Brain microvascular endothelial cell (primary cell): ENCODE results near the gene ATE1.

ENCODE experiments used
- DNase-seq: peaks from one replicate; pipeline ENCODE4 v3.0.0-alpha.2; 2020
- H3K27ac ChIP-seq: fragments of 250-450 bp; sonication (Bioruptor Pico); 2 replicates; pipeline ENCODE4 v1.5.1; 2020; ENCODE audit warnings: mild to moderate bottlenecking, moderate library complexity
- H3K27me3 ChIP-seq: fragments of 250-450 bp; sonication (Bioruptor Pico); replicated peaks from 2 replicates; pipeline ENCODE4 v1.5.1; 2020; ENCODE audit warnings: mild to moderate bottlenecking
- H3K36me3 ChIP-seq: fragments of 250-450 bp; sonication (Bioruptor Pico); replicated peaks from 2 replicates; pipeline ENCODE4 v1.5.1; 2020; ENCODE audit warnings: mild to moderate bottlenecking
- H3K4me3 ChIP-seq: 2 replicates; pipeline ENCODE4 v1.5.1; 2011; ENCODE audit warnings: low read depth, mild to moderate bottlenecking, control low read depth, low read length, moderate library complexity
- CTCF ChIP-seq: IDR thresholded peaks from 2 replicates; pipeline ENCODE4 v1.5.1; 2011; ENCODE audit warnings: low read depth, mild to moderate bottlenecking, moderate library complexity, low read length, control low read depth, inconsistent platforms; ENCODE audit errors: missing control alignments
- in situ Hi-C: cut with HindIII; loops from 2 replicates; pipeline ENCODE4 v1.10.0; 2017; ENCODE audit warnings: low sequenced_read_pairs, low pct_ligation_motif_present

ATE1 gene

DNA sequence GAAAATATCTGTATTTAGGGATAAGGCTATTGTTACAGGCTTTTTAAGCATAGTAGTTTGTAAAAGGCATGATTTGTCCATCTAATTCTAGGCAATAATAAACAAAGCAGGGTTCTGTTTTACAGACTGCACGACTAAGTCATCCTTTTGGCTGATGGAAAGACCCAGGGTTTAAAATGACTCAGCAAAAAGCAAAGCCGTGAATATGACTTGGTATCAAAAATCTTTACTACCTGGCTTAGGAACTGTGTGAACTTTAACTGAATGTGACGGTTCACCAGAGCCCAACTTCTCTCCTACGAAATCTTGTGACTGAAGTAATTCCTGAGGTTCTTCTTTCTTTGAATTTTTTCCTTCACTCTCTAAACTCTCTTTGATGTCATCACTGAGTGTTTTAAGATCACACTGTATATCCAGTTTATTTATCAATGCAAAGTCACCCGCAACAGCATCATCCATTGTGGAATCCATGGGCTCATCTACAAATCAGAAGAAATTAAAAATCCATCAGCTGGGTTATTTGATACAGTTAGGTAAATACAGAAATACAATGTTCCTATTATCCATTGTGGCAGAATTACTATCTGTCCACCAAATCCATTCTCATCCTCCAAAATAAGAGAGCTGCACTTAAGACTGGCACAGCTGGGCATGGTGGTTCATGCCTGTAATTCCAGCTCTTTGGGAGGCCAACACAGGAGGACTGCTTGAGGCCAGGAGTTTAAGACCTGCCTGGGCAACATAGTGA lies 17.0 kb downstream of the ATE1 start:
- TF ChIP-seq CTCF: no peak

GRCh38 chr10:121904888-121905287 lies 22.9 kb downstream of the ATE1 start:
- DNase-seq: no peak
- no peak overlapping the region for H3K27ac ChIP-seq
- in situ Hi-C loops: no loop called here
- no peaks in the 10 kb centered on the region for H3K36me3 ChIP-seq
- TF ChIP-seq CTCF: no peak
- H3K27me3 ChIP-seq: no peaks in the 10 kb centered on the region
- H3K4me3 ChIP-seq: no peak overlapping the region

More for the DNA sequence above, 17.0 kb downstream of the ATE1 start:
- DNase-seq: no peak
- peaks cover 9% of the 10 kb centered on the region for H3K36me3 ChIP-seq
- in situ Hi-C loops: no loop called here
- peak overlapping the region; percentile 39 for H3K27ac ChIP-seq
- no peak overlapping the region for H3K4me3 ChIP-seq
- no peaks in the 10 kb centered on the region for H3K27me3 ChIP-seq

DNA sequence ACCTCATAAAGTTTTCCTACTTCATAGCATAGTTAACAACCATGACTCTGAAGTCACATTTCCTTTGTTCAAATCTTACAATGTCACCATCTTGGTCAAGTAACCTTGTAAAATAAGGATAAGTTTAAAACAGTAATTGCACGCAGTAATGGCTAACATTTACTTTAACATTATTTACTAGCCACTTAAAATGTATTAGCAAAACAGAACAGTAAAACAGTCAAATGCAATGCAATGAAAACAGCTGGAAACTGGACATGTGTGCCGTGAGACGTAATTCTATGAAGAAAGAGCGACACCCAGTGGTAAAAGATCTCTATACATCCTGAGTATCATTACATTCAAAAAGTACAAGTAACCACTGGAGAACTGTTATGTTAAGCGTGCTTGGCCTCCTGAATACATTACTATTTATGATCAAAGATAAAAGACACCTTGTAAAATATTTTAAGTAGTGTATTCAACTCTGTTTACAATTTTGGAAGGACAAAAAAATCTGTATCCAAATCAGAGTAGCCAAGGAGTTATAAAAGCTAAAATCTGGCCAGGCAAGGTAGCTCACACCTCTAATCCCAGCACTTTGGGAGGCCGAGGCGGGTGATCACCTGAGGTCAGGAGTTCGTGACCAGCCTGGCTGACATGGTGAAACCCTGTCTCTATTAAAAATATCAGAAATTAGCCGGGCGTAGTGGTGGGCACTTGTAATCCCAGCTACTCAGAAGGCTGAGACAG lies 27.2 kb downstream of the ATE1 start:
- DNase-seq: peak; percentile 46
- in situ Hi-C loops: no loop called here
- H3K4me3 ChIP-seq: no peak overlapping the region
- peak; percentile 66 for TF ChIP-seq CTCF
- H3K27ac ChIP-seq: no peak overlapping the region
- peaks cover 10% of the 10 kb centered on the region for H3K36me3 ChIP-seq
- H3K27me3 ChIP-seq: no peaks in the 10 kb centered on the region

DNA sequence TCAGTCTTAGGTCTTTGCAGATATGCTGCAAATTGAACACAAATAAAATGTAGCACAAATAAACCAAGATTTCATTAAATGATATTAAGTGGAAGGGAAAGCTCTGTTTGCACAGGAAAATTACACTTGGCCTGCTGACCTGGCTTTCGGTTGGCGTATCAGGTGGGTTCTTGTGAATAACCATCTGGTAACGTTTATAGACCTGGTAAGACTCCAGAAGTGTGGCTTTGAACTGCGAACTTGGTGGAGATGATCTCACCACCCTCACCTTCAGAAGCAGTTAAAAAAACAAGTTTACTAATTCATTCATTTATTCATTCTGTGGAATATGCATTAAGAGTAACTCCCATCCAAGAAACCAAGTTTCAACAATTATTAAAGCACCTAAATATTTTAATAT lies 28.1 kb downstream of the ATE1 start:
- H3K27ac ChIP-seq: no peak overlapping the region
- in situ Hi-C loops: no loop called here
- no peak overlapping the region for H3K4me3 ChIP-seq
- H3K36me3 ChIP-seq: peaks cover 10% of the 10 kb centered on the region
- H3K27me3 ChIP-seq: no peaks in the 10 kb centered on the region
- no peak for DNase-seq
- TF ChIP-seq CTCF: no peak

DNA sequence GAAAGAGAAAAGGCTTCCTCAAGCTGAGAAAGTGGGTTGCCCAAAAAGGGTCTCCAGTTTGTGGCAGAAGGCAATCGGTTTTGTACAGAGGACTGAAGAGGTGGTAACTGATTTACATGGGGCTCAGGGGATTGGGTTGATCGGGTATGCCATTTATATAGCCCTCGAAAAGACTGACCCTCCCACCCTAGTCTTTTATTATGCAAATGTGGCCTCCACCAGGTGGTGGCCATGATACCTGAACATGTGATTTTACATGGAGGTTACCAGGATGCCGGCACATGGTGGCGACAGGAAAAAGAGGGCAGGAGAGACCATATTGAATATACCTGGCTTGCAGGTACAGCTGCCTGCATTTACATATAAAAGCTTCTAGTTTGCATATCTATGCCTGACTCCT lies 36.7 kb downstream of the ATE1 start:
- no peak for TF ChIP-seq CTCF
- in situ Hi-C loops: no loop called here
- Histone ChIP-seq H3K4me3 (no peak overlapping the region), H3K27ac (no peak overlapping the region), H3K36me3 (peaks cover 3% of the 10 kb centered on the region), H3K27me3 (no peaks in the 10 kb centered on the region)
- DNase-seq: no peak
